ENCODE measurements around the gene UGGT2.
"Not testable (repeated sequence)": the region's sequence is repeated elsewhere in the genome, so short reads cannot be mapped to it uniquely, and the experiment has no call there.

- TF ChIP-seq POLR2A, CTCF (IDR thresholded peaks at IDR 0.05): not testable (repeated sequence)
Observed at GRCh38 chr13:95972651-95973050, 80.5 kb downstream of the UGGT2 start.

Measured in Peyer's patch (tissue), 4 donors.